Measurements from ENCODE around the gene SLC7A1.

SLC7A1 gene

GRCh38 chr13:29562786-29563438 lies 32.6 kb downstream of the SLC7A1 start:
- in situ Hi-C loops (cut with MboI; ENCODE audit: low sequenced_read_pairs): no loop called here

DNA sequence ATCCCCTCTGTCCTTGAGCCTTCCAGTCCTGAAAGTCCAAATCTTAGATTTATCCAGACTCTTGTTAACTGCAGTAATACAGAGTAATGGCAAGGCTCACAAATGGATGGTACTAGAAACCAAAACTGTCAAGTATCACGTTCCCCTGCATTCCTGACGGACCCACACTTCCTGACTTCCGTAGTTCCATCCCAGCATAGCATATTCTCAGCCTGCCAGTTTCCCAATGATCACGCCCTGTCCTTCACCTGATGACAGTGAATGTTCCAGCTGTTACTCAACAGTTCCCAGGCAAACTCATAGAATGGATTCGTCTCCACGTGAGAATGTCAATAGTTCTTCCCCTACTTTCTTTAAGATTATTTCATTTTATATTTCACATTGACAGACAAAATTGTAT lies 33.6 kb downstream of the SLC7A1 start:
- in situ Hi-C loops (cut with MboI; ENCODE audit: low sequenced_read_pairs): no loop called here

DNA sequence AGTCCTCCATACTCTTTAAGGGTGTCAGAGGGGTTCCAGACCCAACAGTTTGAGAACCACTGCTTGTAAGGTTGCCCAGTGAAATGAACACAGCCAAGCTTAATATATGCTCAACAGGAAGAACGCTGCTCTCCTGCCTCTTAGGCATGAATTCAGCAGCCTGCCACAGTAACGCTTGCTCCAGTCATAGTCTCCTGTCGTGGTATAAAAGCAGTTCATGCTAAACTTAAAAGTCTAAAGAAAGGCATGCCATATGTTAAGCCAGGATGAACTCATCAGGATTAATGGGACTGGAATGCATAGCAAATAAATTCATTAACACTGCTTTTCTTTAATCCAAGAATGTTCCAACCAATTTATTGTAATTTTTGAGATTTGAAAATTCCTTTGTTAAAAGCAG lies 38.7 kb downstream of the SLC7A1 start:
- in situ Hi-C loops (cut with MboI; ENCODE audit: low sequenced_read_pairs): no loop called here

GRCh38 chr13:29551214-29551613 lies 44.3 kb downstream of the SLC7A1 start:
- in situ Hi-C loops (cut with MboI; ENCODE audit: low sequenced_read_pairs): no loop called here

GRCh38 chr13:29550430-29550988 lies 45.0 kb downstream of the SLC7A1 start:
- in situ Hi-C loops (cut with MboI; ENCODE audit: low sequenced_read_pairs): no loop called here

GRCh38 chr13:29548722-29549121 lies 46.8 kb downstream of the SLC7A1 start:
- in situ Hi-C loops (cut with MboI; ENCODE audit: low sequenced_read_pairs): no loop called here

DNA sequence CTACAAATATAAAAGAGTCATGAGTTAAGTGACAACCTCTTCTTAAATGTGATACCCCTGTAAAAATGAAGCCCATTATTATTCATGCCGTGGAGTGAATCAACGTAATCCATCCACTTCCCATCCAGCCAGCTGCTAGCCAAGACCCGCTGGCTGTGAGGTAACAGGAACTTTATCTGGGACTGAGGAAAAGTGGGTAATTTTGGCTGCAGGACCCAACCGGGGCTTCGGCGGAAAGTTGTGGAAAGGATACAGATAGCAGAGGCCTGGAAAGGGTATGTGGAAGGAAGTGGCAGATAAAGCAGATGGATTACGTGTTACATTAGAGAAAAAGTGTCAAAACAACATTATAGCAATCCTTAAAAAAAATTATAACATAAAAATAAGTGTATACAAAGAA lies 48.3 kb downstream of the SLC7A1 start:
- in situ Hi-C loops (cut with MboI; ENCODE audit: low sequenced_read_pairs): no loop called here

DNA sequence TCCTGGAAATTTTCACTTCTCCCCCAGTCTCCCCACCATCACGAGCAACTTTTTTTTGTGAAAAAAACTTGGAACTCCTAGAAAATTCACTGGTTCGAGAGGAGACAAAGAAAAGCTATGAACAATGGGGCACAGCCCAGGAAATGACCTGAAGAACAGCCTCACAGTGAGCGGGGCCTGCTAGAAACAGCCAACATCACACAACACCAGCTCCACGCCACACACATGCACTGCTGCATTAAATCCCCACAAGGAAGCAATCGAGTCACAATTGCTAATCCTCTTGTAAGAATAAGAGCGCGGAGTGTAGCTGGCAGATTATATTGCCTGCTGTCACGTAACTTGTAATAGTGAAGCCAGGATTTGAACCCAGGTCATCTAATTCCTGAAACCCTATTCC lies 48.8 kb downstream of the SLC7A1 start:
- in situ Hi-C loops (cut with MboI; ENCODE audit: low sequenced_read_pairs): no loop called here

DNA sequence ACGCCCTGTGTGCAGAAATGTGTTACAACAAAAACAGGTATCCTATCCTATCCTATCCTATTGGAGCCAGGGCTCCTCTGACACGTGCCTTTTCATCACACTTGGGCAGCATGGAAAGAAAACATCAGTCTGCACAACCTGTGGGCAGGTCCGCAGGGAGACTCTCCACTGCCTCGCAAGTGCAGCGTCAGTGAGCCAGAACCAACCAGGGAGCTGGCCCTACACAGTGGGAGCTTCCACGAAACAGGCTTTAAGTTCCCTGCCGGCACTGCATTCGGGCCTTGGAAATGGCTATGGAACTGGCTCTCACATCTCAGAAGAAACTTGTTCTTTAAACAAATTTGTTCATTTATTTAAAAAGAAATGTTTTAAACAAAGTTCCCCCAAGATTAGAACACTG lies 49.5 kb downstream of the SLC7A1 start:
- in situ Hi-C loops (cut with MboI; ENCODE audit: low sequenced_read_pairs): no loop called here

DNA sequence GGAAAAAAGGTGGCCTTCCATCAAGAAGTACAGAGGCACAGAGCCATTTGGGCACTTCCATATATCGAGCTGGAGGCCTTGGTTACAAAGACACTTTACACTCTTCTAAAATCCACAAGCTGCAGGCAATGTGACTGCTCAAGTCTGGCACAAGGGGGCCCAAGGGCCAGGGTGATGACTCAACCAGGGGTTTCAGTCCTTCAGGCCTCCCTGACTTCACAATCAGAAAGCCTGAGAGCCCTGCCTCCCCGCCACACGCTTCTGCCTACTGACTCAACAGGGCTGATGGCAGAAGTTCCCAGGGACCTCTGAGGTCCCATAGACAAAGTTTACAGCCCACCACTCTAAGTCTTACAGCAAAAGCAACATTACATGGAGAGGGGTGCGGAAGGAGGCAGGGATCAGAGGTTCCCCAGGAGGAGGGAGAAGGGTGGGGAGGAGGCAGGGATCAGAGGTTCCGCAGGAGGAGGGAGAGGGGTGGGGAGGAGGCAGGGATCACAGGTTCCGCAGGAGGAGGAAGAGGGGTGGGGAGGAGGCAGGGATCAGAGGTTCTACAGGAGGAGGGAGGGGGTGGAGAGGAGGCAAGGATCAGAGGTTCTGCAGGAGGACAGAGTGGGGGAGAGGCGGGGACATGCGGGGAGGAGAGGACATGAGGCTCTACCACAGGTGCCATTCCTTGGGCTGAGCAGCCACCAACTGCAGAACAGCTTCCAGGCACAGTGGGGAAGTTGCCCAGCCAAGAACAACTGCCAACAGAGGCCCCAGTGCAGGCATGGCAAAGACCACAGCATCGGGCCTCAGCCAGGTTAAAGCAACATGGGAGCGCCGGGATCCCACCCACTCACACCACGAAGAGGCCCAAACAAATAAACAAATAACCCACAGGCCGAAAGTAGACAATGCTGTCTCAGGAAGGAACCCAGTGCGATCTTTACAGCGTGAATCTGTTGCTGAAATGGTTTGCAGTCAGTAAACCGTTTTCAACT lies 52.0 kb downstream of the SLC7A1 start:
- in situ Hi-C loops (cut with MboI; ENCODE audit: low sequenced_read_pairs): no loop called here

DNA sequence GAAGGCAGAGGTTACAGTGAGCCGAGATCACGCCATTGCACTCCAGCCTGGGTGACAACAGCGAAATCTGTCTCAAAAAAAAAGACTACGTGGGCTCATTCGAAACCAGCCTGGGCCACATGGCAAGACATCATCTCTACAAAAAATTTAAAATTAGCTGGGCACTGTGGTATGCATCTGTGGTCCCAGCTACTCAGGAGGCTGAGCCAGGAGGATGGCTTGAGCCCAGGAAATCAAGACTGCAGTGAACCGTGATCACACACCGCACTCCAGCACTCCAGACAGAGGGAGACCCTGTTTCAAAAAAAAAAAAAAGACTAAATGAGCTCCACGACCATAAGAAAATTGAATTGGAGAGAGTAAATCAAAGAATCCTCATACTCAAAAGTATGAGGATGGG lies 53.1 kb downstream of the SLC7A1 start:
- in situ Hi-C loops (cut with MboI; ENCODE audit: low sequenced_read_pairs): no loop called here

- in situ Hi-C loops (cut with MboI; ENCODE audit: low sequenced_read_pairs): no loop called here
These were observed 54.1 kb downstream of the SLC7A1 start for GRCh38 chr13:29541400-29541799.

GRCh38 chr13:29540799-29541198 lies 54.7 kb downstream of the SLC7A1 start:
- in situ Hi-C loops (cut with MboI; ENCODE audit: low sequenced_read_pairs): no loop called here

DNA sequence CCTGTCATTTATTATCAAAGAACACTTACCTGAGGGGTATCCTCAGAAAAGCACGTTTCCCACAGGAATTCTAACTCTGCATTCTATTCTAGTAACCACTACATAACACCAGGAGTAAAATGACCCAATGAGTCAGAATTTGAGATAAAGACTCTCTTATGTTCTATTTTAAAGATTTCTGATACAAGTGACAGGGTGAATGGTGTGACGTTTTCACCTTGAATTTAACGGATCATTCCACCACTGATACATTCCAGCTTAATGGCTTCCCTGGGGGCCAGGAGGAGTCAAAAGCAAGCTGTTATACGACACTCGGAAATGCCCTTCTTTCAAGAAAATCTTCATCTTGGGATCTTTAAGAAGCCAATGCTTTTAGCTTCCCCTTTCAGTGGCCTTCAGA lies 55.2 kb downstream of the SLC7A1 start:
- in situ Hi-C loops (cut with MboI; ENCODE audit: low sequenced_read_pairs): no loop called here

GRCh38 chr13:29539856-29540255 lies 55.6 kb downstream of the SLC7A1 start:
- in situ Hi-C loops (cut with MboI; ENCODE audit: low sequenced_read_pairs): no loop called here

GRCh38 chr13:29538652-29539040 lies 56.8 kb downstream of the SLC7A1 start:
- in situ Hi-C loops (cut with MboI; ENCODE audit: low sequenced_read_pairs): no loop called here

- in situ Hi-C loops (cut with MboI; ENCODE audit: low sequenced_read_pairs): no loop called here
These were observed 57.5 kb downstream of the SLC7A1 start for GRCh38 chr13:29537736-29538651.

- in situ Hi-C loops (cut with MboI; ENCODE audit: low sequenced_read_pairs): no loop called here
These were observed 58.6 kb downstream of the SLC7A1 start for GRCh38 chr13:29536853-29537252.

DNA sequence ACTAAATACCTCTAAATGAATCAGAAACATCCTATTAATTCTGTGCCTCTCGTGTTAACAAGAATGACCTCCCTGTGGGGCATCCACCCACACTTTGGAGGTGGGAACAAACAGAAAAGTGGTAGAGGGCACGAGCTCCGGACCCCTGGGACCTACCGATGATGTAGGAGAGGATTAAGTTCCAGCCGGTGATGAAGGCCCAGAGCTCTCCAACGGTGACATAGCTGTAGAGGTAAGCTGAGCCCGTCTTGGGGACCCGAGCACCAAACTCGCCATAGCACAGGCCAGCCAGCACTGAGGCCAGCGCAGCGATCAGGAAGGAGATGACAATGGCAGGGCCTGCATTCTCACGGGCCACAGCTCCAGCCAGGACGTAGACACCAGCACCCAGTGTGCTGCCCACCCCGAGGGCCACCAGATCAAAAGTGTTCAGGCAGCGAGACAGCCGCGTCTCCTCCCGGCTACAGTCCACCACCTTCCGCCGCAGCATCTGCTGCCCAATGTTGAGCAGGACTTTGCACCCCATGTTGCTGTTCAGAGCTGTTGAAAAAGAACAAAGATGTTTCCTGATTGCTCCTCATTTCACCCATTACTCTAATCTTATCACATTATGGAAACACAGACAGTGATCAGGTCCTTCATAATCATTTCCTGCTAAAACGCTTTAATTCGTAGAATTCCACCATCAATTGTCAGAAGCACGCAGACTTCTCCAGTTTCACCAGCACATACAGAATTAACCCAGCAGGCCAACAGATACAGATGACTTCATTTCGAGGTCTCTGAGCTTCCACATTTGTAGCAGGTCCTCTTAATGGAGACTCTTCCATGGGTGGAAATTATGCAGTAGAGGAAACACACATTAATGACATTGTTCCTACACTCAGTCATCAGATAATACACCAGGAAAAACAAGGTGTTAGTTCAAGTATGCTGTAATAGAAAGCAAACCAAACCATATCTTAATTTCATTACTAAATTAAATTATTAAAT lies 59.5 kb downstream of the SLC7A1 start:
- in situ Hi-C loops (cut with MboI; ENCODE audit: low sequenced_read_pairs): no loop called here

DNA sequence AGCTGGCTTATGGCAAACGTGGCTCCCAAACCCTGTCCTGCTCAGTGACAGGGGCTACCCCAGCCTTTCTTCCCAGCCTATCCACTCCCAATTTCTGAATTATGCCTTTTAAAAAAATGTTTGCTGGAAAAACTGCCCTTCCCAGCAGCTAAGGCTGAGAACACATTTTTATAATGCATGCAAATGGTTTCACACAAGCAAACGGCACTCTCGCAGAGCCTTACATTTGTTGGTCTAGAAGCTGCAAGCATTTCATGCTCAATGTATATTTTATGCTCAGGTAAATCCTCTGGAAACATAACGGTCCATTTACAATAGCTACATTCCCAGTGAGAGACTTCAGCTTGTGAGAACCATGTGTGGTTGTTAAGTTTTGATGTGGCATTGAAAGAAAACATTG lies 61.4 kb downstream of the SLC7A1 start:
- in situ Hi-C loops (cut with MboI; ENCODE audit: low sequenced_read_pairs): no loop called here

Data from HL-60/S4 (cell line).